Fibroblast of pulmonary artery (primary cell): Measurements from ENCODE around the gene SOX9.

ENCODE experiments used
- DNase-seq: peaks from one replicate; pipeline ENCODE4 v3.0.0-alpha.2; 2010; ENCODE audit warnings: low read depth
- H3K4me3 ChIP-seq: replicated peaks from 2 replicates; pipeline ENCODE4 v1.5.1; 2011; ENCODE audit warnings: low read depth, mild to moderate bottlenecking, control low read depth, low read length, moderate library complexity
- CTCF ChIP-seq: IDR thresholded peaks from 2 replicates; pipeline ENCODE4 v1.5.1; 2011; ENCODE audit warnings: mild to moderate bottlenecking, control low read depth, low read length, inconsistent platforms; ENCODE audit errors: missing control alignments

The SOX9 gene

GRCh38 chr17:72117535-72118334, 3.1 kb upstream of the SOX9 start:
- no peak for DNase-seq
- H3K4me3 ChIP-seq: peak overlapping the region; percentile 43
- TF ChIP-seq CTCF: no peak

GRCh38 chr17:72118335-72119076, 2.3 kb upstream of the SOX9 start:
- peak; percentile 83 for TF ChIP-seq CTCF
- peak; percentile 90 for DNase-seq
- H3K4me3 ChIP-seq: peak overlapping the region; percentile 43

GRCh38 chr17:72119077-72119872, 1.5 kb upstream of the SOX9 start:
- TF ChIP-seq CTCF: no peak
- H3K4me3 ChIP-seq: no peak overlapping the region
- DNase-seq: no peak

- DNase-seq: peak; percentile 77
- no peak for TF ChIP-seq CTCF
- H3K4me3 ChIP-seq: peak overlapping the region; percentile 93
Measured at GRCh38 chr17:72119873-72120641, 763 bp upstream of the SOX9 start.

GRCh38 chr17:72121164-72122009, 567 bp downstream of the SOX9 start:
- H3K4me3 ChIP-seq: peak overlapping the region; percentile 93
- peak; percentile 70 for DNase-seq

More at GRCh38 chr17:72121164-72122009, 567 bp downstream of the SOX9 start:
- no peak for TF ChIP-seq CTCF
